ENCODE data around the gene USP32. TPM values are rescaled to one million over a fixed set of nuclear protein-coding genes. Genes with fewer than 3 reads are reported as not detected.
"Not testable (repeated sequence)": the region's sequence is repeated elsewhere in the genome, so short reads cannot be mapped to it uniquely, and the experiment has no call there.

Gene USP32
- total RNA-seq, 1 donor from 2014 or later: 22.8 TPM

GRCh38 chr17:60352569-60352968 is 39.4 kb downstream of the USP32 start:
- no peaks in the 10 kb centered on the region for H3K9me3 ChIP-seq (replicated peaks)
- intact Hi-C loops (cut with micrococcal nuclease): no loop called here
- DNase-seq: no peak
- H3K27me3 ChIP-seq (ENCODE audit: low read depth): no peaks in the 10 kb centered on the region
- no peak overlapping the region for H3K27ac ChIP-seq (replicated peaks)
- no peak overlapping the region for H3K4me3 ChIP-seq
- peaks cover 25% of the 10 kb centered on the region for H3K4me1 ChIP-seq
- peaks cover 3% of the 10 kb centered on the region for H3K36me3 ChIP-seq
- TF ChIP-seq, protein P1, sequence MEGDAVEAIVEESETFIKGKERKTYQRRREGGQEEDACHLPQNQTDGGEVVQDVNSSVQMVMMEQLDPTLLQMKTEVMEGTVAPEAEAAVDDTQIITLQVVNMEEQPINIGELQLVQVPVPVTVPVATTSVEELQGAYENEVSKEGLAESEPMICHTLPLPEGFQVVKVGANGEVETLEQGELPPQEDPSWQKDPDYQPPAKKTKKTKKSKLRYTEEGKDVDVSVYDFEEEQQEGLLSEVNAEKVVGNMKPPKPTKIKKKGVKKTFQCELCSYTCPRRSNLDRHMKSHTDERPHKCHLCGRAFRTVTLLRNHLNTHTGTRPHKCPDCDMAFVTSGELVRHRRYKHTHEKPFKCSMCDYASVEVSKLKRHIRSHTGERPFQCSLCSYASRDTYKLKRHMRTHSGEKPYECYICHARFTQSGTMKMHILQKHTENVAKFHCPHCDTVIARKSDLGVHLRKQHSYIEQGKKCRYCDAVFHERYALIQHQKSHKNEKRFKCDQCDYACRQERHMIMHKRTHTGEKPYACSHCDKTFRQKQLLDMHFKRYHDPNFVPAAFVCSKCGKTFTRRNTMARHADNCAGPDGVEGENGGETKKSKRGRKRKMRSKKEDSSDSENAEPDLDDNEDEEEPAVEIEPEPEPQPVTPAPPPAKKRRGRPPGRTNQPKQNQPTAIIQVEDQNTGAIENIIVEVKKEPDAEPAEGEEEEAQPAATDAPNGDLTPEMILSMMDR (IDR thresholded peaks at IDR 0.05; ENCODE audit: borderline replicate concordance): no peak

GRCh38 chr17:60352071-60352470 is 39.9 kb downstream of the USP32 start:
- H3K27me3 ChIP-seq (ENCODE audit: low read depth): no peaks in the 10 kb centered on the region
- H3K27ac ChIP-seq (replicated peaks): no peak overlapping the region
- TF ChIP-seq, protein P1 (IDR thresholded peaks at IDR 0.05; ENCODE audit: borderline replicate concordance): no peak
- intact Hi-C loops (cut with micrococcal nuclease): no loop called here
- H3K4me3 ChIP-seq: no peak overlapping the region
- H3K4me1 ChIP-seq: peaks cover 22% of the 10 kb centered on the region
- no peaks in the 10 kb centered on the region for H3K9me3 ChIP-seq (replicated peaks)
- H3K36me3 ChIP-seq: peaks cover 3% of the 10 kb centered on the region
- no peak for DNase-seq

- Histone ChIP-seq H3K9me3 (replicated peaks) (no peaks in the 10 kb centered on the region), H3K27ac (replicated peaks) (no peak overlapping the region), H3K27me3 (ENCODE audit: low read depth) (no peaks in the 10 kb centered on the region), H3K4me3 (no peak overlapping the region), H3K36me3 (peaks cover under 1% of the 10 kb centered on the region), H3K4me1 (peaks cover 22% of the 10 kb centered on the region)
- TF ChIP-seq, protein P1 (IDR thresholded peaks at IDR 0.05; ENCODE audit: borderline replicate concordance): no peak
- DNase-seq: no peak
- intact Hi-C loops (cut with micrococcal nuclease): no loop called here
Observed at GRCh38 chr17:60351012-60351695, 40.8 kb downstream of the USP32 start.

DNA sequence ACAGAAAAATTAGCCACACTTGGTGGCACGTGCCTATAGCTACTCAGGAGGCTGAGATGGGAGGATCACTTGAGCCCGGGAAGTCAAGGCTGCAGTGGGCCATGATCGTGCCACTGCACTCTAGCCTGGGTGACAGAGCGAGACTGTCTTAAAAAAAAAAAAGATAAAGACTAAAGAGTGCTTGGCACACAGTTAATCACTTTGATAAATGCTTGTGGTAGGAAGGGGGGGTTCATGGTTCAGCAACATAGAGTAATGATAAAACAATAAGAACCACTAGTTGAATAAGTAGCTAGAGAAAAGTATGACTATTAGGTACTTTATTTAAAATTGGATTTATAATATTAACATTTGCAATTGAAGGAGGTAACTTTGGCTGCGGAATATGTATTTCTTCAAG is 43.3 kb downstream of the USP32 start:
- DNase-seq: no peak
- intact Hi-C loops (cut with micrococcal nuclease): no loop called here
- no peaks in the 10 kb centered on the region for H3K9me3 ChIP-seq (replicated peaks)
- H3K4me3 ChIP-seq: no peak overlapping the region
- peaks cover 16% of the 10 kb centered on the region for H3K36me3 ChIP-seq
- H3K4me1 ChIP-seq: peaks cover 8% of the 10 kb centered on the region
- H3K27me3 ChIP-seq (ENCODE audit: low read depth): no peaks in the 10 kb centered on the region
- TF ChIP-seq, protein P1 (IDR thresholded peaks at IDR 0.05; ENCODE audit: borderline replicate concordance): no peak
- H3K27ac ChIP-seq (replicated peaks): no peak overlapping the region

DNA sequence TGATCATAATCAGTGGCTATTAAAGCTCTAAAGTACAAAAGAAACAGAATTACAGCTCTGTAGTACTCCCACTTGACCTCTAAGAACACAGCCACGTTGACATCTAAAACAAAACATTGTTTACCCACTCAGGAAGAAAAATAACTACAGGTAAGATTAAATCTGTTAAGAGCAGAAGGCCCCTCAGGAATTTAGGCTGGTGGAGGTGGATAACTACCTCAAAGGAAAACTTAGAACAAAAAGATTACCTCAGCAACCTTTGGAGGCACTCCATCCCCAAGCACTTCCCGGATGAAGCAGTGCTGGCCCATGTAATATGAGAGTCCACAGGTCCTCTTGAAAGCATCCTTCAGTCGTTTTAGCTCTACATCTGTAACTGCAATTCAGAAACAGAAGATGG is 46.7 kb downstream of the USP32 start:
- Histone ChIP-seq H3K4me3 (no peak overlapping the region), H3K27ac (replicated peaks) (no peak overlapping the region), H3K9me3 (replicated peaks) (no peaks in the 10 kb centered on the region), H3K36me3 (peaks cover 38% of the 10 kb centered on the region), H3K27me3 (ENCODE audit: low read depth) (no peaks in the 10 kb centered on the region), H3K4me1 (no peaks in the 10 kb centered on the region)
- TF ChIP-seq, protein P1 (IDR thresholded peaks at IDR 0.05; ENCODE audit: borderline replicate concordance): no peak
- DNase-seq: no peak
- intact Hi-C loops (cut with micrococcal nuclease): no loop called here

GRCh38 chr17:60342492-60342891 is 49.4 kb downstream of the USP32 start:
- H3K4me1 ChIP-seq; H3K27ac ChIP-seq (replicated peaks); H3K27me3 ChIP-seq (ENCODE audit: low read depth); H3K9me3 ChIP-seq (replicated peaks); intact Hi-C loops (cut with micrococcal nuclease); DNase-seq; H3K4me3 ChIP-seq: not testable (repeated sequence)
- peaks cover 38% of the 10 kb centered on the region for H3K36me3 ChIP-seq

Data from left ventricle myocardium inferior (tissue), 1 donor.